GM12865 (cell line): ENCODE results near the gene MUCL3.

Source experiments
- DNase-seq: peaks from one replicate; pipeline ENCODE4 v3.0.0; 2010; ENCODE audit warnings: low read depth
- H3K4me3 ChIP-seq: 2 replicates; pipeline ENCODE4 v1.5.1; 2011; ENCODE audit warnings: mild to moderate bottlenecking, low read depth, low read length, control low read depth
- CTCF ChIP-seq: IDR thresholded peaks from 2 replicates; pipeline ENCODE4 v1.5.1; 2011; ENCODE audit warnings: low read length, control low read depth, low read depth, inconsistent platforms; ENCODE audit not compliant: insufficient read depth; ENCODE audit errors: missing control alignments

MUCL3 gene

GRCh38 chr6:30932665-30933365, 8.0 kb upstream of the MUCL3 start:
- no peak for DNase-seq
- H3K4me3 ChIP-seq = no peak overlapping the region
- no peak for TF ChIP-seq CTCF

- H3K4me3 ChIP-seq = no peak overlapping the region
- DNase-seq = no peak
- no peak for TF ChIP-seq CTCF
These were observed 5.8 kb upstream of the MUCL3 start for GRCh38 chr6:30935018-30935417.

DNA sequence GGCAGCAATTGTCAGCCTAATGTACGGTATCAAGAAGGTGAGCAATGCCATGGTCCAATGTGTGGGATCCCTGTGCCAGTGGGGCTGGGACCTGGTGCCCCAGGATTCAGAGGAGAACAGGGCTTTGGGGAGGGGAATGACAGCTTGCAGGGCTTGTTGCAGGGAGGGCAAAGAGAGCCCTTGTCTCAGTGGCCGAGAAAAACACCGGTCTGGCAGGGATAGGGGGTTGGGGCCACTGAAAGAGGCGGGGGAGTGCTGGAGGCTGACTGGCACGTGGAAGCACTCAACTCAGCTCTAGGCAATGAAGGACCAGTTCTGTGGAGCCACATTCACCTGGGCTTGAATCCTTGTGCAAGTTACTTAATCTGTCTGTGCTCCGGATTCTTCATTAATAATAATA, 3.5 kb upstream of the MUCL3 start:
- TF ChIP-seq CTCF = no peak
- no peak overlapping the region for H3K4me3 ChIP-seq
- DNase-seq = no peak

GRCh38 chr6:30938730-30939129, 2.0 kb upstream of the MUCL3 start:
- TF ChIP-seq CTCF = no peak
- DNase-seq = no peak
- no peak overlapping the region for H3K4me3 ChIP-seq

DNA sequence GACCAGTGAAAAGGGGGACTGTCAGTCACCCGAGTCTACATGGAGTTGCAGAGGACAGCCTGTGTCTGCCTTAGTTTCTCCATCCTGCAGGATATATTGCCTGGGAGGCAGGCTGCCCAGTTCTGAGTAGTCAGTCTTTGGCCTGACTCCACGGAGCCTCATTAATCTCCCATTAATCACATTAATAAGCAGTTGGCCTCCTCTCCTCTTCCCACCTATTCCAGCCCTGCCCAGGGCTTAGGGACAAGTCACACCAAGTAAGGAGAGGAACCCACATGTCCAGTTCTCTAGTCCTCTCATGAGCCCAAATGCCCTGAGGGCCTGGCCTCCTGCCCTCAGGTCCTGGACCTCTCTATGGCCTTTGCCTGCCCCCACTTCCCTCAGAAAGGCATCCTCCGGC, 1.3 kb upstream of the MUCL3 start:
- DNase-seq = no peak
- TF ChIP-seq CTCF = no peak
- H3K4me3 ChIP-seq = no peak overlapping the region

DNA sequence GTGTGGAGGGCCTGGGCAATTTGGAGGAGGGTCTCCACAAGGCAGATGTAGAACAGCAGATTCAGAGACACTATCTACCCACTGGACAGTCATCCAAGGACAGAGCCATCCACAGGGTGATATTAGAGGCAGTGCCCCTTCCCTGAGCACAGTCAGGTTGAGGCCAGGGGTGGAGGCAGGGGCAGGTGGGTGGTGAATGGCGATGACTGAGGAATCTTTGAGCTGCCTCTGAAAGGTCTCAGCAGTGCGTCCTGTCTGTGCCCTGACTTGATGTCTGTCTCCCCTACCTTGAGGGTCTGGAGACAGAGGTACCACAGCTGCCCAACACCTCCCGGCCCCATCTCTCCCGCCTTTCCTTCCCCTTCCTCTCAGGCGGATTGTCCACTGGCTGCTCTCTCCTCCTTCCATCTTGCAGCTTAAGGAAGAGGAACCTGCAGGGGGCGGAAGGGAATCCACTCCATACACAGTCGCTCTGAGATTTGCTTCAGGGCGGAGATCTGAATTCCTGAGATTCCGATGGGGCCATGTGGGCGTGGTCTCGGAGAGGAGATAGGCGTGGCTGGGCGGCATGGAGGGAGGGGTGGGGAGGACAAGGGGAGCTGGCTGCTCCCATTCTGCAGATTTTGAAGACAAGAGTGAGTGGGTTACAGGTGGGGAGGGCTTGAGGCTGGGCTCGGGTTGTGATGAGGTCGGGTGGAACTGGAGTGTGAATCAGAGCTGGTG, 1.7 kb downstream of the MUCL3 start:
- DNase-seq = no peak
- H3K4me3 ChIP-seq = no peak overlapping the region
- no peak for TF ChIP-seq CTCF

GRCh38 chr6:30944051-30944450, 3.3 kb downstream of the MUCL3 start:
- TF ChIP-seq CTCF = no peak
- no peak for DNase-seq
- H3K4me3 ChIP-seq = no peak overlapping the region
